DND-41 (cell line): ENCODE measurements around the gene GPHA2.
A peak's percentile ranks its signal among the peaks of the same experiment; 100 is the strongest.

Source experiments
- ATAC-seq: fragments of 200-7000 bp; cut with Tn5 transposase; 3 replicates; pipeline ENCODE4 v1.9.1; 2021; ENCODE audit warnings: low read depth; ENCODE audit not compliant: insufficient read depth
- DNase-seq: peaks from one replicate; pipeline ENCODE4 v3.0.0-alpha.2; 2020
- H2AFZ ChIP-seq: 2 replicates; pipeline ENCODE4 v1.6.0; 2012; ENCODE audit warnings: low read depth, low read length
- H3K27ac ChIP-seq: 2 replicates; pipeline ENCODE4 v1.5.1; 2012; ENCODE audit warnings: low read length, inconsistent platforms
- H3K27me3 ChIP-seq: fragments of 200-600 bp; sonication (generic); 2 replicates; pipeline ENCODE4 v1.6.0; 2012; ENCODE audit warnings: low read length, mild to moderate bottlenecking, inconsistent platforms; ENCODE audit not compliant: insufficient read depth, poor library complexity
- H3K36me3 ChIP-seq: 2 replicates; pipeline ENCODE4 v1.5.1; 2012; ENCODE audit warnings: low read length, inconsistent platforms; ENCODE audit not compliant: insufficient read depth
- H3K4me1 ChIP-seq: 2 replicates; pipeline ENCODE4 v1.5.1; 2012; ENCODE audit warnings: mild to moderate bottlenecking, low read length; ENCODE audit not compliant: insufficient read depth
- H3K4me2 ChIP-seq: 2 replicates; pipeline ENCODE4 v1.6.0; 2012; ENCODE audit warnings: mild to moderate bottlenecking, moderate library complexity, low read length, inconsistent platforms; ENCODE audit not compliant: insufficient read depth
- H3K4me3 ChIP-seq, 2 experiments: fragments of 200-600 bp in 1 of 2; shearing (Covaris generic) in 1 of 2; 2 replicates each; pipeline ENCODE4 v1.5.1; 2012 to 2016; ENCODE audit warnings: inconsistent platforms in 2 of 2, low read length in 2 of 2, mild to moderate bottlenecking in 2 of 2, low read depth in 1 of 2, moderate library complexity in 1 of 2
- H3K79me2 ChIP-seq: 2 replicates; pipeline ENCODE4 v1.6.0; 2012; ENCODE audit warnings: low read length, inconsistent platforms; ENCODE audit not compliant: insufficient read depth
- H3K9ac ChIP-seq: 2 replicates; pipeline ENCODE4 v1.6.0; 2012; ENCODE audit warnings: low read depth, mild to moderate bottlenecking, inconsistent platforms, low read length, moderate library complexity
- H3K9me3 ChIP-seq: 2 replicates; pipeline ENCODE4 v1.5.1; 2012; ENCODE audit warnings: low read length, moderate library complexity, mild to moderate bottlenecking, inconsistent platforms; ENCODE audit not compliant: insufficient read depth, severe bottlenecking
- H4K20me1 ChIP-seq: 2 replicates; pipeline ENCODE4 v1.6.0; 2012; ENCODE audit warnings: low read length; ENCODE audit not compliant: insufficient read depth
- CTCF ChIP-seq: IDR thresholded peaks from 2 replicates; pipeline ENCODE4 v1.5.1; 2012; ENCODE audit warnings: borderline replicate concordance, low read length, moderate library complexity, mild to moderate bottlenecking; ENCODE audit not compliant: poor library complexity, severe bottlenecking; ENCODE audit errors: extremely low read depth
- EZH2 ChIP-seq: IDR thresholded peaks from 3 replicates; pipeline ENCODE4 v1.6.1; 2012; ENCODE audit warnings: borderline replicate concordance, low read depth, mild to moderate bottlenecking, moderate library complexity, low read length, inconsistent platforms; ENCODE audit not compliant: severe bottlenecking

Gene GPHA2

GRCh38 chr11:64896448-64897022, 39.2 kb downstream of the GPHA2 start:
- no peak for DNase-seq
- no peak for TF ChIP-seq CTCF
- no peak for TF ChIP-seq EZH2
- H3K27me3 ChIP-seq: no peaks in the 10 kb centered on the region
- no peak for ATAC-seq
- H3K4me3 ChIP-seq: no peak overlapping the region
- no peak overlapping the region for H2AFZ ChIP-seq
- H3K9me3 ChIP-seq: no peaks in the 10 kb centered on the region
- H3K9ac ChIP-seq: no peak overlapping the region
- no peaks in the 10 kb centered on the region for H4K20me1 ChIP-seq
- no peaks in the 10 kb centered on the region for H3K79me2 ChIP-seq
- H3K4me2 ChIP-seq: no peak overlapping the region
- no peak overlapping the region for H3K27ac ChIP-seq
- peaks cover 48% of the 10 kb centered on the region for H3K36me3 ChIP-seq
- H3K4me1 ChIP-seq: no peaks in the 10 kb centered on the region

- TF ChIP-seq CTCF (no peak), EZH2 (no peak)
- H3K9me3 ChIP-seq: no peaks in the 10 kb centered on the region
Observed at GRCh38 chr11:64894812-64895452, 40.8 kb downstream of the GPHA2 start.

GRCh38 chr11:64894070-64894811, 41.5 kb downstream of the GPHA2 start:
- peak; percentile 98 for TF ChIP-seq CTCF
- no peak for TF ChIP-seq EZH2
- Histone ChIP-seq H3K4me1 (no peaks in the 10 kb centered on the region), H3K79me2 (no peaks in the 10 kb centered on the region), H2AFZ (no peak overlapping the region), H3K9ac (no peak overlapping the region), H3K27ac (no peak overlapping the region), H3K36me3 (peaks cover 29% of the 10 kb centered on the region), H4K20me1 (no peaks in the 10 kb centered on the region), H3K9me3 (no peaks in the 10 kb centered on the region), H3K4me3 (no peak overlapping the region), H3K27me3 (no peaks in the 10 kb centered on the region), H3K4me2 (no peak overlapping the region; the same call in 1 of the 2 replicates)
- peak; percentile 89 for DNase-seq
- ATAC-seq: peak; percentile 98

More at GRCh38 chr11:64894812-64895452, 40.8 kb downstream of the GPHA2 start:
- no peak for DNase-seq
- H2AFZ ChIP-seq: no peak overlapping the region
- H3K27me3 ChIP-seq: no peaks in the 10 kb centered on the region
- H4K20me1 ChIP-seq: no peaks in the 10 kb centered on the region
- no peaks in the 10 kb centered on the region for H3K4me1 ChIP-seq
- H3K36me3 ChIP-seq: peaks cover 33% of the 10 kb centered on the region
- no peak overlapping the region for H3K9ac ChIP-seq
- no peak overlapping the region for H3K4me2 ChIP-seq
- H3K79me2 ChIP-seq: no peaks in the 10 kb centered on the region
- no peak for ATAC-seq
- H3K27ac ChIP-seq: no peak overlapping the region
- H3K4me3 ChIP-seq: no peak overlapping the region
